ENCODE data around the gene TUBA3D.
"Not testable (repeated sequence)": the region's sequence is repeated elsewhere in the genome, so short reads cannot be mapped to it uniquely, and the experiment has no call there.

DNA sequence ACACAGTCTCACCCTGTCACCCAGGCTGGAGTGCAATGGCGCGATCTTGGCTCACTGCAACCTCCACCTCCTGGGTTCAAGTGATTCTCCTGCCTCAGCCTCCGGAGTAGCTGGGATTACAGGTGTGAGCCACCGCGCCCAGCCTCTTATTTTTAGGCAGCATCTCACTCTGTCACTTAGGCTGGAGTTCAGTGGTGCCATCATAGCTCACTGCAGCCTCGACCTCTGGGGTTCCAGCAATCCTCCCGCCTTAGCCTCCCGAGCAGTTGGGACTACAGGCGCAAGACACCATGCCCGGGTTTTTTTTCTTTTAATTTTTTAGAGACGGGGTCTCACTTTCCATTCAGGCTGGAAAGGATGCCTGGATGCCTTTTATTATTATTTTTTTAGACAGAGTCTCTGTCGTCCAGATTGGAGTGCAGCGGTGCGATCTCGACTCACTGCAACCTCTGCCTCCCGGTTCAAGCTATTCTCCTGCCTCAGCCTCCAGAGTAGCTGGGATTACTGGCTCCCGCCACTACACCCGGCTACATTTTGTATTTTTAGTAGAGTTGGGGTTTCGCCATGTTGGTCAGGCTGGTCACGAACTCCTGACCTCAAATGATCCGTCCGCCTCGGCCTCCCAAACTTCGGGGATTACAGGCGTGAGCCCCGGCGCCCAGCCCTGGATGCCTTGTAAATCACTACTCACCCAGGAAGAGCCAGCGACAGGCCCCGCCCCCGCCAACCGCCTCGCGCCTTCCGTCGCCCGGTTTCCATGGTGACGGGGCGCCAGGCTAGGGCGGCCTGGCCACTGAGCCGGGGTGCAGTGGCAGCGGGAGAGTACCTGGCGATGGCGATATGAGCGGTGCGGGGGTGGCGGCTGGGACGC lies 51.4 kb downstream of the TUBA3D start, which contains the start of gene CCDC74A:
- TF ChIP-seq, protein P1, sequence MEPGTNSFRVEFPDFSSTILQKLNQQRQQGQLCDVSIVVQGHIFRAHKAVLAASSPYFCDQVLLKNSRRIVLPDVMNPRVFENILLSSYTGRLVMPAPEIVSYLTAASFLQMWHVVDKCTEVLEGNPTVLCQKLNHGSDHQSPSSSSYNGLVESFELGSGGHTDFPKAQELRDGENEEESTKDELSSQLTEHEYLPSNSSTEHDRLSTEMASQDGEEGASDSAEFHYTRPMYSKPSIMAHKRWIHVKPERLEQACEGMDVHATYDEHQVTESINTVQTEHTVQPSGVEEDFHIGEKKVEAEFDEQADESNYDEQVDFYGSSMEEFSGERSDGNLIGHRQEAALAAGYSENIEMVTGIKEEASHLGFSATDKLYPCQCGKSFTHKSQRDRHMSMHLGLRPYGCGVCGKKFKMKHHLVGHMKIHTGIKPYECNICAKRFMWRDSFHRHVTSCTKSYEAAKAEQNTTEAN (CRISPR knock-in tag; conservative IDR thresholded peaks at IDR 0.05): not testable (repeated sequence)
- not testable (repeated sequence) for TF ChIP-seq JUNB (CRISPR knock-in tag; IDR thresholded peaks at IDR 0.05; ENCODE audit: borderline replicate concordance)

Measured in HepG2 (cell line).